Keratinocyte (primary cell): ENCODE data around the gene ZNF516. TPM values are rescaled to one million over a fixed set of nuclear protein-coding genes. Genes with fewer than 3 reads are reported as not detected.

Experiments used
- DNase-seq: peaks from one replicate; pipeline ENCODE4 v3.0.0-alpha.2; 2011; ENCODE audit warnings: low read depth, missing footprints, low spot score
- FAIRE-seq: peaks from 2 replicates; lab custom pipeline; 2011; peaks lifted over from hg19 to GRCh38; lab: Jason Lieb, UNC
- H2AFZ ChIP-seq: 2 replicates; pipeline ENCODE4 v1.6.0; 2012; ENCODE audit warnings: low read length, control low read depth, inconsistent platforms; ENCODE audit not compliant: control insufficient read depth
- H3K27ac ChIP-seq: 2 replicates; pipeline ENCODE4 v1.5.1; 2011; ENCODE audit warnings: low read length; ENCODE audit not compliant: control insufficient read depth, insufficient read depth
- H3K27me3 ChIP-seq: 3 replicates; pipeline ENCODE4 v1.6.0; 2011; ENCODE audit warnings: low read length; ENCODE audit not compliant: control insufficient read depth, insufficient read depth; ENCODE audit errors: extremely low read depth
- H3K36me3 ChIP-seq, 2 experiments: 2 replicates in 1 of 2; 3 replicates in 1 of 2; pipeline ENCODE4 v1.5.1; 2011; ENCODE audit warnings: low read length in 2 of 2, mild to moderate bottlenecking in 1 of 2; ENCODE audit not compliant: control insufficient read depth in 2 of 2, insufficient read depth in 2 of 2; ENCODE audit errors: extremely low read depth in 1 of 2
- H3K4me1 ChIP-seq: 3 replicates; pipeline ENCODE4 v1.5.1; 2011; ENCODE audit warnings: low read length; ENCODE audit not compliant: control insufficient read depth, insufficient read depth; ENCODE audit errors: extremely low read depth
- H3K4me2 ChIP-seq: 3 replicates; pipeline ENCODE4 v1.6.0; 2011; ENCODE audit warnings: low read depth, low read length; ENCODE audit not compliant: control insufficient read depth, insufficient read depth; ENCODE audit errors: extremely low read depth
- H3K4me3 ChIP-seq, 3 experiments: fragments of 200-600 bp in 1 of 3; sonication (generic) in 1 of 3; 2 replicates in 2 of 3; 3 replicates in 1 of 3; pipeline ENCODE4 v1.5.1; 2011 to 2016; ENCODE audit warnings: low read length in 3 of 3, mild to moderate bottlenecking in 3 of 3, control low read depth in 2 of 3, inconsistent platforms in 1 of 3, low read depth in 1 of 3, mixed read lengths in 1 of 3, mixed run types in 1 of 3, moderate library complexity in 1 of 3; ENCODE audit not compliant: control insufficient read depth in 2 of 3, insufficient read depth in 2 of 3; ENCODE audit errors: extremely low read depth in 1 of 3
- H3K79me2 ChIP-seq: 2 replicates; pipeline ENCODE4 v1.6.0; 2012; ENCODE audit warnings: low read length; ENCODE audit not compliant: control insufficient read depth, insufficient read depth
- H3K9ac ChIP-seq: 3 replicates; pipeline ENCODE4 v1.6.0; 2011; ENCODE audit warnings: low read length; ENCODE audit not compliant: control insufficient read depth, insufficient read depth; ENCODE audit errors: extremely low read depth
- H3K9me1 ChIP-seq: 3 replicates; pipeline ENCODE4 v1.6.0; 2011; ENCODE audit warnings: low read length; ENCODE audit not compliant: control insufficient read depth, insufficient read depth; ENCODE audit errors: extremely low read depth
- H3K9me3 ChIP-seq: 2 replicates; pipeline ENCODE4 v1.5.1; 2012; ENCODE audit warnings: low read depth, low read length; ENCODE audit not compliant: control insufficient read depth
- H4K20me1 ChIP-seq: 3 replicates; pipeline ENCODE4 v1.6.0; 2011; ENCODE audit warnings: low read length; ENCODE audit not compliant: control insufficient read depth, insufficient read depth; ENCODE audit errors: extremely low read depth
- CTCF ChIP-seq, 3 experiments: IDR thresholded peaks in 1 of 3; conservative IDR thresholded peaks in 1 of 3; optimal IDR thresholded peaks in 1 of 3; 2 replicates in 2 of 3; 3 replicates in 1 of 3; pipeline versions ENCODE3 to v1.5.1; 2011; ENCODE audit warnings: low read length in 3 of 3, mild to moderate bottlenecking in 3 of 3, moderate library complexity in 2 of 3, control low read depth in 1 of 3, inconsistent platforms in 1 of 3; ENCODE audit not compliant: insufficient read depth in 2 of 3; ENCODE audit errors: extremely low read depth in 1 of 3
- EZH2 ChIP-seq: IDR thresholded peaks from one replicate; pipeline ENCODE4 v1.6.1; 2012; ENCODE audit warnings: inconsistent platforms, mild to moderate bottlenecking, low read length, moderate library complexity
- dilution Hi-C: fragments of 300-500 bp; cut with MboI; formaldehyde crosslinking; loops from one replicate; pipeline ENCODE4 v1.7.0; 2020; ENCODE audit warnings: low sequenced_read_pairs; ENCODE audit not compliant: extremely low pct_ligation_motif_present
- polyA plus RNA-seq, 5 experiments: library from polyadenylated mRNA; depleted of rRNA in 3 of 5; stranded (reverse) in 3 of 5; stranded (forward) in 1 of 5; unstranded in 1 of 5; fragments of >200 nt; gene quantifications; 1 replicate in 1 of 5; 2 replicates in 3 of 5; 3 replicates in 1 of 5; pipeline versions ENCODE4 v1.2.1 to v1.2.3, GENCODE V29; 2011 to 2012; ENCODE audit warnings: missing spikeins in 2 of 5, low read depth in 1 of 5, low replicate concordance in 1 of 5

ZNF516 gene
- polyA plus RNA-seq, 1 donor (not counting 4 experiments of a cell fraction or from before 2014, with no cell fraction given), result 9.3 TPM

- H3K27ac ChIP-seq, result no peak overlapping the region
- no peaks in the 10 kb centered on the region for H3K27me3 ChIP-seq
- no peaks in the 10 kb centered on the region for H4K20me1 ChIP-seq
- no peak overlapping the region for H3K9ac ChIP-seq
- H3K9me3 ChIP-seq, result no peaks in the 10 kb centered on the region
- no peak overlapping the region for H2AFZ ChIP-seq
- H3K79me2 ChIP-seq, result no peaks in the 10 kb centered on the region
- no peak overlapping the region for H3K4me3 ChIP-seq
- H3K9me1 ChIP-seq, result no peaks in the 10 kb centered on the region
- DNase-seq, result no peak
- H3K36me3 ChIP-seq, result no peaks in the 10 kb centered on the region
- no peak for TF ChIP-seq EZH2
- TF ChIP-seq CTCF (optimal IDR thresholded peaks at IDR 0.05 in 1 of 3, IDR thresholded peaks at IDR 0.05 in 1 of 3, conservative IDR thresholded peaks at IDR 0.05 in 1 of 3; ENCODE audit: extremely low read depth in 1 of 3, insufficient read depth in 2 of 3, low read length in 3 of 3), result no peak
- no peak overlapping the region for H3K4me2 ChIP-seq
- no peak for FAIRE-seq
- dilution Hi-C loops, result no loop called here
- H3K4me1 ChIP-seq, result no peaks in the 10 kb centered on the region
Observed at GRCh38 chr18:76504749-76505148, 9.7 kb upstream of the ZNF516 start.

DNA sequence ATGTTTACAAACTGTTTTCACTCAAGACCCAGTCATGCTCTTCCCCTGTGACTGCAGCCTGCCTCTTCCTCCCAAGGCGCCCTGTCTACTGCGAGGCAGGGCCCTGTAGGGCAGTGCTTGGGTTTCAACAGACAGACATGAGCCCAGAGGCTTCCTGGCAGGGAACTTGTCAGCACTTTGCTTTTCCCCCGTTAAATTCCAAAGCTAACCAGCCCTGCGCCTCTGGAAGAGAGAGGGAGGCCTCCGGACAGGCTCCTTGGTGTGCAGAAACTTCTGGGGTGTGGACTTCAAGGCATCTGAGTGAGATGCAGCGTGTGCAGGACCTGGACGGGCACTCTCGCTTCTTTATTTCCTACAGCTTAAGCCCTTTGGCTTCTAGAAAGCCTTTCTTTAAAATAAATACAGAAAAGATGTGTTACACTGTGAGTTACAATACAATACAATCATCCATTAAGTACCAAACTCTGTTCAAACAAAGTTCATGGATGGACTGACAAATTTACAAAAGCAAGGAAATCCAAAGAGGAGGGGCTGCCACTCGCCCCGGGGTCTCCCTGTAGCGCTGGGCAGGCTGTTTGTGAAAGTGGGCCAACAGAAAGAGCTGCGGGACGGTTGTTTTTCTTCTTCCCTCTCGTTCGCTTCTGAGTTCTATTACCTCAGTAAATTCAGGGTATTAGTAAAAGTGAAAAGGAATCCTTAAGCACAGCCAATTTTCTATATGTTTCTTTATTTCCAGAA is 8.8 kb upstream of the ZNF516 start:
- no peaks in the 10 kb centered on the region for H3K36me3 ChIP-seq
- DNase-seq, result no peak
- H3K27ac ChIP-seq, result no peak overlapping the region
- no peak overlapping the region for H2AFZ ChIP-seq
- H3K79me2 ChIP-seq, result no peaks in the 10 kb centered on the region
- H3K9ac ChIP-seq, result no peak overlapping the region
- no peaks in the 10 kb centered on the region for H3K9me3 ChIP-seq
- H3K4me2 ChIP-seq, result no peak overlapping the region
- dilution Hi-C loops, result no loop called here
- no peak for FAIRE-seq
- no peaks in the 10 kb centered on the region for H3K27me3 ChIP-seq
- no peaks in the 10 kb centered on the region for H3K4me1 ChIP-seq
- no peaks in the 10 kb centered on the region for H4K20me1 ChIP-seq
- no peaks in the 10 kb centered on the region for H3K9me1 ChIP-seq
- no peak for TF ChIP-seq EZH2
- no peak for TF ChIP-seq CTCF (optimal IDR thresholded peaks at IDR 0.05 in 1 of 3, IDR thresholded peaks at IDR 0.05 in 1 of 3, conservative IDR thresholded peaks at IDR 0.05 in 1 of 3; ENCODE audit: extremely low read depth in 1 of 3, insufficient read depth in 2 of 3, low read length in 3 of 3)
- H3K4me3 ChIP-seq, result no peak overlapping the region
